GM23338 (cell line): ENCODE results near the gene NEIL3. TPM values are rescaled to one million over a fixed set of nuclear protein-coding genes. Genes with fewer than 3 reads are reported as not detected.

Source experiments
- ATAC-seq: fragments of 200-7000 bp; cut with Tn5 transposase; 3 replicates; pipeline ENCODE4 v1.9.1; 2020
- DNase-seq: peaks from one replicate; pipeline ENCODE4 v3.0.0-alpha.2; 2015; ENCODE audit warnings: low spot score
- H2AFZ ChIP-seq: fragments of 200-600 bp; sonication (generic); 2 replicates; pipeline ENCODE4 v1.8.0; 2016; ENCODE audit warnings: antibody characterized with exemption, mild to moderate bottlenecking, moderate library complexity
- H3F3A ChIP-seq: fragments of 200-600 bp; sonication (generic); replicated peaks from 2 replicates; pipeline ENCODE4 v1.8.0; 2017; ENCODE audit warnings: antibody characterized with exemption, mixed run types, low read depth
- H3K27ac ChIP-seq: fragments of 200-600 bp; sonication (generic); 2 replicates; pipeline ENCODE4 v1.6.1; 2016; ENCODE audit warnings: low read depth
- H3K27me3 ChIP-seq: fragments of 200-600 bp; sonication (generic); 2 replicates; pipeline ENCODE4 v1.8.0; 2016; ENCODE audit warnings: mild to moderate bottlenecking, mixed run types, moderate library complexity; ENCODE audit not compliant: insufficient read depth
- H3K36me3 ChIP-seq: fragments of 200-600 bp; sonication (generic); 2 replicates; pipeline ENCODE4 v1.8.0; 2016; ENCODE audit warnings: mild to moderate bottlenecking; ENCODE audit not compliant: insufficient read depth
- H3K4me1 ChIP-seq: fragments of 200-600 bp; sonication (generic); 2 replicates; pipeline ENCODE4 v1.8.0; 2016; ENCODE audit warnings: mild to moderate bottlenecking, moderate library complexity; ENCODE audit not compliant: insufficient read depth
- H3K4me2 ChIP-seq: fragments of 200-600 bp; sonication (generic); 2 replicates; pipeline ENCODE4 v1.7.1; 2017; ENCODE audit warnings: mixed run types
- H3K4me3 ChIP-seq: fragments of 200-600 bp; sonication (generic); 2 replicates; pipeline ENCODE4 v1.6.1; 2016; ENCODE audit warnings: mixed run types
- H3K79me2 ChIP-seq: fragments of 200-600 bp; sonication (generic); replicated peaks from 2 replicates; pipeline ENCODE4 v1.8.0; 2017; ENCODE audit warnings: mild to moderate bottlenecking; ENCODE audit not compliant: insufficient read depth
- H3K9me2 ChIP-seq: fragments of 200-600 bp; sonication (generic); 2 replicates; pipeline ENCODE4 v1.8.0; 2017; ENCODE audit not compliant: insufficient read depth
- H4K20me1 ChIP-seq: fragments of 200-600 bp; sonication (generic); replicated peaks from 2 replicates; pipeline ENCODE4 v1.8.0; 2017; ENCODE audit warnings: mild to moderate bottlenecking; ENCODE audit not compliant: insufficient read depth
- H3K27ac Mint-ChIP-seq: 2 replicates; pipeline ENCODE4 v1.8.0; 2020; ENCODE audit warnings: inconsistent platforms, mild to moderate bottlenecking, moderate library complexity, mixed read lengths
- H3K27me3 Mint-ChIP-seq: 3 replicates; pipeline ENCODE4 v1.8.0; 2022; ENCODE audit warnings: low read depth, mild to moderate bottlenecking, moderate library complexity, mixed read lengths, inconsistent platforms; ENCODE audit not compliant: insufficient read depth, poor library complexity
- H3K36me3 Mint-ChIP-seq: 3 replicates; pipeline ENCODE4 v1.8.0; 2021; ENCODE audit warnings: low read depth, mild to moderate bottlenecking, inconsistent platforms, moderate library complexity, mixed read lengths
- H3K4me1 Mint-ChIP-seq: 3 replicates; pipeline ENCODE4 v1.8.0; 2020; ENCODE audit warnings: mild to moderate bottlenecking, inconsistent platforms, mixed read lengths
- H3K4me3 Mint-ChIP-seq: 3 replicates; pipeline ENCODE4 v1.8.0; 2021; ENCODE audit warnings: moderate library complexity, mild to moderate bottlenecking, inconsistent platforms, mixed read lengths
- H3K9me3 Mint-ChIP-seq: 3 replicates; pipeline ENCODE4 v1.8.0; 2020; ENCODE audit warnings: moderate library complexity, mild to moderate bottlenecking, inconsistent platforms, mixed read lengths
- CREB1 ChIP-seq: fragments of 250-450 bp; sonication (Bioruptor Pico); IDR thresholded peaks from 2 replicates; pipeline ENCODE4 v1.5.0; 2020; ENCODE audit warnings: low read depth, mild to moderate bottlenecking, moderate library complexity
- CTCF ChIP-seq, 2 experiments: fragments of 200-600 bp in 1 of 2; sonication (generic) in 1 of 2; conservative IDR thresholded peaks; 2 replicates each; pipeline versions ENCODE4 v1.5.1 to v1.6.1; 2016 to 2017; ENCODE audit warnings: antibody characterized with exemption in 2 of 2, low read depth in 2 of 2, mild to moderate bottlenecking in 2 of 2, moderate library complexity in 1 of 2
- ETS1 ChIP-seq: IDR thresholded peaks from 2 replicates; pipeline ENCODE4 v1.6.1; 2016; ENCODE audit warnings: antibody characterized with exemption
- EZH2 ChIP-seq: fragments of 200-600 bp; sonication (generic); IDR thresholded peaks from one replicate; pipeline ENCODE4 v1.8.0; 2017; ENCODE audit warnings: antibody characterized with exemption, mild to moderate bottlenecking, low read depth; ENCODE audit not compliant: unreplicated experiment
- EZH2phosphoT487 ChIP-seq: fragments of 200-600 bp; sonication (generic); IDR thresholded peaks from one replicate; pipeline ENCODE4 v1.8.1; 2018; ENCODE audit warnings: antibody characterized with exemption; ENCODE audit not compliant: unreplicated experiment
- JUNB ChIP-seq: IDR thresholded peaks from one replicate; pipeline ENCODE4 v1.6.1; 2016; ENCODE audit warnings: antibody characterized with exemption; ENCODE audit not compliant: unreplicated experiment
- NANOG ChIP-seq: IDR thresholded peaks from 2 replicates; pipeline ENCODE4 v1.6.1; 2016; ENCODE audit warnings: antibody characterized with exemption, borderline replicate concordance
- POLR2AphosphoS5 ChIP-seq: IDR thresholded peaks from 2 replicates; pipeline ENCODE4 v1.6.1; 2016; ENCODE audit warnings: antibody characterized with exemption, low read depth
- STAT1 ChIP-seq: IDR thresholded peaks from one replicate; pipeline ENCODE4 v1.6.1; 2016; ENCODE audit warnings: antibody characterized with exemption; ENCODE audit not compliant: unreplicated experiment
- ZNF114 ChIP-seq: fragments of 250-450 bp; sonication (Bioruptor Pico); IDR thresholded peaks from 2 replicates; pipeline ENCODE4 v1.5.0; 2020; ENCODE audit warnings: mild to moderate bottlenecking, moderate library complexity
- ZNF331 ChIP-seq: fragments of 250-450 bp; sonication (Bioruptor Pico); IDR thresholded peaks from 2 replicates; pipeline ENCODE4 v1.5.0; 2020; ENCODE audit warnings: low read depth, mild to moderate bottlenecking, moderate library complexity
- polyA plus RNA-seq: library from polyadenylated mRNA; unstranded; fragments of >200 nt; fragmentation: Nextera tagmentation; extraction: Ambion mirVana; gene quantifications from 2 replicates; pipeline ENCODE4 v1.2.1, GENCODE V29; 2016
- total RNA-seq: library from RNA; depleted of rRNA; stranded (reverse); fragments of >200 nt; shearing (Covaris generic); gene quantifications from 2 replicates; pipeline ENCODE4 v1.2.3, GENCODE V29; 2014
- TF ChIP-seq, protein P1 (sequence below): IDR thresholded peaks from one replicate; pipeline ENCODE4 v1.6.1; 2018; ENCODE audit warnings: antibody characterized with exemption; ENCODE audit not compliant: unreplicated experiment
- TF ChIP-seq, protein P2 (sequence below): fragments of 250-450 bp; sonication (Bioruptor Pico); IDR thresholded peaks from 2 replicates; pipeline ENCODE4 v1.5.0; 2020; ENCODE audit warnings: mild to moderate bottlenecking, moderate library complexity

NEIL3 gene
- total and polyA plus RNA-seq, 2 experiments from 2014 or later, result 11.8 to 15.4 TPM

DNA sequence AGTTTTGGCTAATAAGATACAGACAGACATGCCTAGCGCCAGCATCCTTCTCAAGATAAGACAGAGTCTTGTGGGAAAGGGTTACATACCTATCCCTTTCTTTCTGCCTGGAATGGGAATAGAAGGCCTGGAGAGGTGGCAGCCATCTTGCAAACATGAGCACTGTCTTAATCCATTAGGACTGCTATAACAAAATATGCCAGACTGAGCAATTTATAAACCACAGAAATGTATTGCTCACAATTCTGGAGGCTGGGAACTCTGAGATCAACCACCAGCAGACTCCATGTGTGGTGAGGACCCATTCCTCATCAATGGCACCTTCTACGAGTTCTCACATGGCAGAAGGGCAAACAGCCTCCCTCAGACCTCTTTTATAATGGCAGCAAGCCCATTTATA, 26.5 kb upstream of the NEIL3 start:
- Mint-ChIP-seq H3K9me3 (no peaks in the 10 kb centered on the region), H3K27ac (no peak overlapping the region), H3K27me3 (no peaks in the 10 kb centered on the region), H3K4me1 (no peaks in the 10 kb centered on the region), H3K4me3 (no peak overlapping the region), H3K36me3 (no peaks in the 10 kb centered on the region)
- Histone ChIP-seq H3K9me2 (no peaks in the 10 kb centered on the region), H3K4me2 (no peak overlapping the region), H3K36me3 (no peaks in the 10 kb centered on the region), H3K4me3 (no peak overlapping the region), H3K27me3 (no peaks in the 10 kb centered on the region), H4K20me1 (no peaks in the 10 kb centered on the region), H2AFZ (0 out of 2 replicates have a peak overlapping the region, but pooled peaks have one; percentile 49), H3K79me2 (no peaks in the 10 kb centered on the region), H3K4me1 (no peaks in the 10 kb centered on the region), H3F3A (no peaks in the 10 kb centered on the region), H3K27ac (no peak overlapping the region)
- DNase-seq, result no peak
- TF ChIP-seq NANOG, result no peak
- TF ChIP-seq ETS1, result no peak
- TF ChIP-seq EZH2, result no peak
- TF ChIP-seq POLR2AphosphoS5, result no peak
- TF ChIP-seq, protein P1, sequence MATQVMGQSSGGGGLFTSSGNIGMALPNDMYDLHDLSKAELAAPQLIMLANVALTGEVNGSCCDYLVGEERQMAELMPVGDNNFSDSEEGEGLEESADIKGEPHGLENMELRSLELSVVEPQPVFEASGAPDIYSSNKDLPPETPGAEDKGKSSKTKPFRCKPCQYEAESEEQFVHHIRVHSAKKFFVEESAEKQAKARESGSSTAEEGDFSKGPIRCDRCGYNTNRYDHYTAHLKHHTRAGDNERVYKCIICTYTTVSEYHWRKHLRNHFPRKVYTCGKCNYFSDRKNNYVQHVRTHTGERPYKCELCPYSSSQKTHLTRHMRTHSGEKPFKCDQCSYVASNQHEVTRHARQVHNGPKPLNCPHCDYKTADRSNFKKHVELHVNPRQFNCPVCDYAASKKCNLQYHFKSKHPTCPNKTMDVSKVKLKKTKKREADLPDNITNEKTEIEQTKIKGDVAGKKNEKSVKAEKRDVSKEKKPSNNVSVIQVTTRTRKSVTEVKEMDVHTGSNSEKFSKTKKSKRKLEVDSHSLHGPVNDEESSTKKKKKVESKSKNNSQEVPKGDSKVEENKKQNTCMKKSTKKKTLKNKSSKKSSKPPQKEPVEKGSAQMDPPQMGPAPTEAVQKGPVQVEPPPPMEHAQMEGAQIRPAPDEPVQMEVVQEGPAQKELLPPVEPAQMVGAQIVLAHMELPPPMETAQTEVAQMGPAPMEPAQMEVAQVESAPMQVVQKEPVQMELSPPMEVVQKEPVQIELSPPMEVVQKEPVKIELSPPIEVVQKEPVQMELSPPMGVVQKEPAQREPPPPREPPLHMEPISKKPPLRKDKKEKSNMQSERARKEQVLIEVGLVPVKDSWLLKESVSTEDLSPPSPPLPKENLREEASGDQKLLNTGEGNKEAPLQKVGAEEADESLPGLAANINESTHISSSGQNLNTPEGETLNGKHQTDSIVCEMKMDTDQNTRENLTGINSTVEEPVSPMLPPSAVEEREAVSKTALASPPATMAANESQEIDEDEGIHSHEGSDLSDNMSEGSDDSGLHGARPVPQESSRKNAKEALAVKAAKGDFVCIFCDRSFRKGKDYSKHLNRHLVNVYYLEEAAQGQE, result no peak
- no peak for TF ChIP-seq JUNB
- TF ChIP-seq ZNF114 (CRISPR knock-in tag), result no peak
- TF ChIP-seq ZNF331 (CRISPR knock-in tag), result no peak
- TF ChIP-seq CTCF (conservative IDR thresholded peaks at IDR 0.05; ENCODE audit: low read depth in 2 of 2), result no peak
- TF ChIP-seq EZH2phosphoT487, result no peak
- TF ChIP-seq STAT1, result no peak
- TF ChIP-seq, protein P2, sequence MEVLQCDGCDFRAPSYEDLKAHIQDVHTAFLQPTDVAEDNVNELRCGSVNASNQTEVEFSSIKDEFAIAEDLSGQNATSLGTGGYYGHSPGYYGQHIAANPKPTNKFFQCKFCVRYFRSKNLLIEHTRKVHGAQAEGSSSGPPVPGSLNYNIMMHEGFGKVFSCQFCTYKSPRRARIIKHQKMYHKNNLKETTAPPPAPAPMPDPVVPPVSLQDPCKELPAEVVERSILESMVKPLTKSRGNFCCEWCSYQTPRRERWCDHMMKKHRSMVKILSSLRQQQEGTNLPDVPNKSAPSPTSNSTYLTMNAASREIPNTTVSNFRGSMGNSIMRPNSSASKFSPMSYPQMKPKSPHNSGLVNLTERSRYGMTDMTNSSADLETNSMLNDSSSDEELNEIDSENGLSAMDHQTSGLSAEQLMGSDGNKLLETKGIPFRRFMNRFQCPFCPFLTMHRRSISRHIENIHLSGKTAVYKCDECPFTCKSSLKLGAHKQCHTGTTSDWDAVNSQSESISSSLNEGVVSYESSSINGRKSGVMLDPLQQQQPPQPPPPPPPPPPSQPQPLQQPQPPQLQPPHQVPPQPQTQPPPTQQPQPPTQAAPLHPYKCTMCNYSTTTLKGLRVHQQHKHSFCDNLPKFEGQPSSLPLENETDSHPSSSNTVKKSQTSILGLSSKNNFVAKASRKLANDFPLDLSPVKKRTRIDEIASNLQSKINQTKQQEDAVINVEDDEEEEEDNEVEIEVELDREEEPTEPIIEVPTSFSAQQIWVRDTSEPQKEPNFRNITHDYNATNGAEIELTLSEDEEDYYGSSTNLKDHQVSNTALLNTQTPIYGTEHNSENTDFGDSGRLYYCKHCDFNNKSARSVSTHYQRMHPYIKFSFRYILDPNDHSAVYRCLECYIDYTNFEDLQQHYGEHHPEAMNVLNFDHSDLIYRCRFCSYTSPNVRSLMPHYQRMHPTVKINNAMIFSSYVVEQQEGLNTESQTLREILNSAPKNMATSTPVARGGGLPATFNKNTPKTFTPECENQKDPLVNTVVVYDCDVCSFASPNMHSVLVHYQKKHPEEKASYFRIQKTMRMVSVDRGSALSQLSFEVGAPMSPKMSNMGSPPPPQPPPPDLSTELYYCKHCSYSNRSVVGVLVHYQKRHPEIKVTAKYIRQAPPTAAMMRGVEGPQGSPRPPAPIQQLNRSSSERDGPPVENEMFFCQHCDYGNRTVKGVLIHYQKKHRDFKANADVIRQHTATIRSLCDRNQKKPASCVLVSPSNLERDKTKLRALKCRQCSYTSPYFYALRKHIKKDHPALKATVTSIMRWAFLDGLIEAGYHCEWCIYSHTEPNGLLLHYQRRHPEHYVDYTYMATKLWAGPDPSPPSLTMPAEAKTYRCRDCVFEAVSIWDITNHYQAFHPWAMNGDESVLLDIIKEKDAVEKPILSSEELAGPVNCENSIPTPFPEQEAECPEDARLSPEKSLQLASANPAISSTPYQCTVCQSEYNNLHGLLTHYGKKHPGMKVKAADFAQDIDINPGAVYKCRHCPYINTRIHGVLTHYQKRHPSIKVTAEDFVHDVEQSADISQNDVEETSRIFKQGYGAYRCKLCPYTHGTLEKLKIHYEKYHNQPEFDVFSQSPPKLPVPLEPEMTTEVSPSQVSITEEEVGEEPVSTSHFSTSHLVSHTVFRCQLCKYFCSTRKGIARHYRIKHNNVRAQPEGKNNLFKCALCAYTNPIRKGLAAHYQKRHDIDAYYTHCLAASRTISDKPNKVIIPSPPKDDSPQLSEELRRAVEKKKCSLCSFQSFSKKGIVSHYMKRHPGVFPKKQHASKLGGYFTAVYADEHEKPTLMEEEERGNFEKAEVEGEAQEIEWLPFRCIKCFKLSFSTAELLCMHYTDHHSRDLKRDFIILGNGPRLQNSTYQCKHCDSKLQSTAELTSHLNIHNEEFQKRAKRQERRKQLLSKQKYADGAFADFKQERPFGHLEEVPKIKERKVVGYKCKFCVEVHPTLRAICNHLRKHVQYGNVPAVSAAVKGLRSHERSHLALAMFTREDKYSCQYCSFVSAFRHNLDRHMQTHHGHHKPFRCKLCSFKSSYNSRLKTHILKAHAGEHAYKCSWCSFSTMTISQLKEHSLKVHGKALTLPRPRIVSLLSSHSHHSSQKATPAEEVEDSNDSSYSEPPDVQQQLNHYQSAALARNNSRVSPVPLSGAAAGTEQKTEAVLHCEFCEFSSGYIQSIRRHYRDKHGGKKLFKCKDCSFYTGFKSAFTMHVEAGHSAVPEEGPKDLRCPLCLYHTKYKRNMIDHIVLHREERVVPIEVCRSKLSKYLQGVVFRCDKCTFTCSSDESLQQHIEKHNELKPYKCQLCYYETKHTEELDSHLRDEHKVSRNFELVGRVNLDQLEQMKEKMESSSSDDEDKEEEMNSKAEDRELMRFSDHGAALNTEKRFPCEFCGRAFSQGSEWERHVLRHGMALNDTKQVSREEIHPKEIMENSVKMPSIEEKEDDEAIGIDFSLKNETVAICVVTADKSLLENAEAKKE (CRISPR knock-in tag), result no peak
- no peak for TF ChIP-seq CREB1 (CRISPR knock-in tag)
- ATAC-seq, result no peak
